Neural cell (in vitro differentiated cells): ENCODE results near the gene DGKQ.

Source experiments
- MXI1 ChIP-seq: fragments of 450-650 bp; conservative IDR thresholded peaks from 2 replicates; pipeline ENCODE4 v1.6.1; 2014; ENCODE audit warnings: antibody characterized with exemption, mild to moderate bottlenecking; ENCODE audit not compliant: poor library complexity, severe bottlenecking
- POLR2AphosphoS5 ChIP-seq: IDR thresholded peaks from 2 replicates; pipeline ENCODE4 v1.6.1; 2012
- TAF1 ChIP-seq: IDR thresholded peaks from 2 replicates; pipeline ENCODE4 v1.6.1; 2012; ENCODE audit warnings: low read depth
- TF ChIP-seq, protein P1 (sequence below): fragments of 450-650 bp; IDR thresholded peaks from 2 replicates; pipeline ENCODE4 v1.5.1; 2014; ENCODE audit warnings: antibody characterized with exemption, mild to moderate bottlenecking, moderate library complexity; ENCODE audit not compliant: poor library complexity, severe bottlenecking

DNA sequence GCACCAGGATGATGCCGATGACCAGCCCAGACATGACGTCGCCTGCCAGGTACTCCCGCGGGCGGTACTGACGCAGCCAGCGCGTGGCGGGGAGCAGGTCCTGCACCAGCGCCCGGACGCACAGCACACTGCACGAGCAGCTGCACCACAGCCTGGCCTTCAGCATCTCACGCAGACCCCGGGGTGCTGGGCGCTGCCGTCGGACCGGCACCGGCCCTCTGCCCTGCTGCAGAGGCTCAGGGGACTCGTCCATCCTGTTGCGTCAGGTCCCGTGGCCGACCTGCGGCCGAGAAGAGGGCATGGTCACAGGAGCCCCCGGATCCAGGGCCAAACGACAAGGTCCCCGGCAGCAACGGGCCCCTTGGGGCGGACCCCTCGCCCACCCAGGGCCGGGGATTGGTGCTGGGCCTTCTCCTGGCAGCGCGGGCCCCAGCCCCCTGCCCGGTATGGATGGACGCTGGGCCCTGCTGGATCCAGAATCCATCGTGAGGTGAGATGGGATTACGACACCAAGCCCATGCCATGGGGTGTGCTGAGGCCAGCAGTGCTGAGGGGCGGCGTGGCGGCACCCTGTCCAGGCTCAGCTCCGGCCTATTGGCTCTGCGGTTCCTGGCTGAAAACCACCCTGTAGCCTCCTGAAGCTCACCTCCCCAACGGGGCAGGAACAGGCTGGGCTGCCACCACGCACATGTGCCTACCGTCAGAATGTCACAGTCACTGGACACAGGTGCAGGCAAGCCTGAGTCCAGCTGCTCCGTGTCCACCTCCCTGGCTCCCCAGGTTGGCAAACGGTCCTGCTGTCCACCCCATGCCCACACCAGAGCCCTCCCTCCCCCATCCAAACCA lies 18.3 kb upstream of the DGKQ start:
- TF ChIP-seq, protein P1, sequence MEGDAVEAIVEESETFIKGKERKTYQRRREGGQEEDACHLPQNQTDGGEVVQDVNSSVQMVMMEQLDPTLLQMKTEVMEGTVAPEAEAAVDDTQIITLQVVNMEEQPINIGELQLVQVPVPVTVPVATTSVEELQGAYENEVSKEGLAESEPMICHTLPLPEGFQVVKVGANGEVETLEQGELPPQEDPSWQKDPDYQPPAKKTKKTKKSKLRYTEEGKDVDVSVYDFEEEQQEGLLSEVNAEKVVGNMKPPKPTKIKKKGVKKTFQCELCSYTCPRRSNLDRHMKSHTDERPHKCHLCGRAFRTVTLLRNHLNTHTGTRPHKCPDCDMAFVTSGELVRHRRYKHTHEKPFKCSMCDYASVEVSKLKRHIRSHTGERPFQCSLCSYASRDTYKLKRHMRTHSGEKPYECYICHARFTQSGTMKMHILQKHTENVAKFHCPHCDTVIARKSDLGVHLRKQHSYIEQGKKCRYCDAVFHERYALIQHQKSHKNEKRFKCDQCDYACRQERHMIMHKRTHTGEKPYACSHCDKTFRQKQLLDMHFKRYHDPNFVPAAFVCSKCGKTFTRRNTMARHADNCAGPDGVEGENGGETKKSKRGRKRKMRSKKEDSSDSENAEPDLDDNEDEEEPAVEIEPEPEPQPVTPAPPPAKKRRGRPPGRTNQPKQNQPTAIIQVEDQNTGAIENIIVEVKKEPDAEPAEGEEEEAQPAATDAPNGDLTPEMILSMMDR: no peak
- TF ChIP-seq TAF1 (no peak), POLR2AphosphoS5 (no peak), MXI1 (no peak)
